GM12878 (cell line): ENCODE data around the gene ITGB2. TPM values are rescaled to one million over a fixed set of nuclear protein-coding genes. Genes with fewer than 3 reads are reported as not detected.

ENCODE experiments used
- ATAC-seq: fragments of 200-7000 bp; cut with Tn5 transposase; 3 replicates; pipeline ENCODE4 v1.9.1; 2020; ENCODE audit warnings: mild to moderate bottlenecking, moderate library complexity
- BruUV-seq: library from RNA; stranded (reverse); fragments of 400-500 nt; replicated peaks from 2 replicates; lab custom pipeline; 2021; lab: Mats Ljungman, UMichigan
- CTCF ChIA-PET: fragments of 300-600 bp; sonication (Branson Sonifier 250); formaldehyde crosslinking; extraction: SDS; loops from one replicate; lab custom pipeline; 2021; ENCODE audit warnings: inconsistent platforms; lab: Yijun Ruan, JAX
- POLR2A ChIA-PET: fragments of 350-600 bp; formaldehyde crosslinking; extraction: SDS; loops from one replicate; lab custom pipeline; 2021; ENCODE audit warnings: inconsistent platforms; lab: Charles Lee
- RAD21 ChIA-PET: fragments of 300-600 bp; sonication (Branson Sonifier 250); formaldehyde crosslinking; loops from one replicate; lab custom pipeline; 2023; ENCODE audit warnings: antibody characterized with exemption; ENCODE audit not compliant: unreplicated experiment; lab: Charles Lee
- SMC1A ChIA-PET: fragments of 300-600 bp; sonication (Branson Sonifier 250); formaldehyde crosslinking; loops from one replicate; lab custom pipeline; 2023; ENCODE audit not compliant: unreplicated experiment, uncharacterized antibody; lab: Charles Lee
- DNase-seq: peaks from one replicate; pipeline ENCODE4 v3.0.0-alpha.2; 2011; ENCODE audit warnings: low read depth, low spot score
- FAIRE-seq: peaks from 3 replicates; lab custom pipeline; 2011; peaks lifted over from hg19 to GRCh38; lab: Jason Lieb, UNC
- H2AFZ ChIP-seq: 2 replicates; pipeline ENCODE4 v1.6.0; 2011; ENCODE audit warnings: low read depth, low read length, control low read depth; ENCODE audit not compliant: control insufficient read depth
- H3K27ac ChIP-seq: 2 replicates; pipeline ENCODE4 v1.5.1; 2011; ENCODE audit warnings: control low read depth; ENCODE audit not compliant: control insufficient read depth, insufficient read depth
- H3K27me3 ChIP-seq, 2 experiments: replicated peaks in 1 of 2; 2 replicates each; pipeline versions ENCODE4 v1.6.0 to v1.6.1; 2011; ENCODE audit warnings: low read length in 1 of 2; ENCODE audit not compliant: control insufficient read depth in 2 of 2, insufficient read depth in 2 of 2
- H3K36me3 ChIP-seq, 2 experiments: 2 replicates each; pipeline ENCODE4 v1.5.1; 2011; ENCODE audit warnings: low read length in 1 of 2; ENCODE audit not compliant: control insufficient read depth in 2 of 2, insufficient read depth in 2 of 2
- H3K4me1 ChIP-seq: 2 replicates; pipeline ENCODE4 v1.6.1; 2011; ENCODE audit warnings: mild to moderate bottlenecking, low read length, moderate library complexity, mixed read lengths; ENCODE audit not compliant: control insufficient read depth, insufficient read depth
- H3K4me2 ChIP-seq: 2 replicates; pipeline ENCODE4 v1.6.0; 2011; ENCODE audit warnings: control low read depth; ENCODE audit not compliant: control insufficient read depth, insufficient read depth
- H3K4me3 ChIP-seq: fragments of 200-600 bp; sonication (generic); 2 replicates; pipeline ENCODE4 v1.5.1; 2016
- H3K79me2 ChIP-seq: 2 replicates; pipeline ENCODE4 v1.6.0; 2011; ENCODE audit warnings: low read length; ENCODE audit not compliant: control insufficient read depth, insufficient read depth
- H3K9ac ChIP-seq: 2 replicates; pipeline ENCODE4 v1.8.0; 2011; ENCODE audit warnings: low read length, control low read depth, mixed read lengths; ENCODE audit not compliant: control insufficient read depth, insufficient read depth
- H3K9me3 ChIP-seq: replicated peaks from 3 replicates; pipeline ENCODE4 v1.5.1; 2011; ENCODE audit warnings: mild to moderate bottlenecking, low read length; ENCODE audit not compliant: control insufficient read depth, insufficient read depth
- H4K20me1 ChIP-seq: 2 replicates; pipeline ENCODE4 v1.6.0; 2011; ENCODE audit not compliant: control insufficient read depth, insufficient read depth
- ATF7 ChIP-seq: fragments of 450-650 bp; IDR thresholded peaks from 2 replicates; pipeline ENCODE4 v1.6.1; 2016; ENCODE audit warnings: low read depth, mild to moderate bottlenecking
- NFYA ChIP-seq: IDR thresholded peaks from 2 replicates; pipeline ENCODE4 v1.6.1; 2011; ENCODE audit warnings: low read depth, mild to moderate bottlenecking, low read length, improper control_type of control experiment, borderline replicate concordance
- NRF1 ChIP-seq: conservative IDR thresholded peaks from 2 replicates; pipeline ENCODE4 v1.6.1; 2011; ENCODE audit warnings: mild to moderate bottlenecking, low read depth, low read length, improper control_type of control experiment
- RUNX3 ChIP-seq: IDR thresholded peaks from 2 replicates; pipeline ENCODE4 v1.6.1; 2012; ENCODE audit warnings: low read length, inconsistent platforms
- TARDBP ChIP-seq: IDR thresholded peaks from 2 replicates; pipeline ENCODE4 v1.6.1; 2016; ENCODE audit warnings: borderline replicate concordance
- USF1 ChIP-seq: IDR thresholded peaks from 2 replicates; pipeline ENCODE4 v1.6.1; 2011; ENCODE audit warnings: borderline replicate concordance, low read depth, mild to moderate bottlenecking, moderate library complexity, mixed read lengths, low read length; ENCODE audit not compliant: insufficient read depth; ENCODE audit errors: extremely low read length
- WGBS: methylation state at CpG from one replicate; pipeline ENCODE4 v1.1.6; 2016; ENCODE audit warnings: low lambda C conversion rate; ENCODE audit not compliant: insufficient replicate concordance, insufficient coverage; ENCODE audit errors: missing lambda C conversion rate; 5-methylcytosine and 5-hydroxymethylcytosine counted together
- in situ Hi-C: fragments of 300-500 bp; cut with MboI; formaldehyde crosslinking; loops from 9 replicates; pipeline ENCODE4 v1.14.3; 2018; ENCODE audit warnings: mixed read lengths
- intact Hi-C: fragments of 100-400 bp; cut with micrococcal nuclease; formaldehyde crosslinking; loops from one replicate; pipeline ENCODE4 v1.14.2; 2022; ENCODE audit not compliant: unreplicated experiment
- polyA plus RNA-seq, 11 experiments: library from polyadenylated mRNA; depleted of rRNA in 4 of 11; unstranded in 6 of 11; stranded (reverse) in 5 of 11; fragments of >200 nt; fragmentation: Nextera tagmentation in 4 of 11; fragmentation: Illumina TruSeq in 1 of 11; extraction: Ambion mirVana in 4 of 11; extraction: Trizol in 1 of 11; gene quantifications; 1 replicate in 1 of 11; 2 replicates in 10 of 11; pipeline versions ENCODE4 v1.2.1 to v1.2.3, GENCODE V29; 2011 to 2016; ENCODE audit warnings: inconsistent platforms in 2 of 11, missing spikeins in 2 of 11, low read depth in 1 of 11
- total RNA-seq, 4 experiments: library from RNA; depleted of rRNA in 3 of 4; stranded (reverse); fragments of >200 nt in 3 of 4; fragmentation: Illumina TruSeq in 1 of 4; extraction: Trizol in 1 of 4; gene quantifications; 2 replicates each; pipeline versions ENCODE4 v1.2.1 to v1.2.3, GENCODE V29; 2013 to 2021

ITGB2 gene
- total and polyA plus RNA-seq, 10 of the 15 experiments (the other 5 are each of a cell fraction or from before 2014, with no cell fraction given) = 8.0 to 172 (median 58.9) TPM

- 95% methylated on average over 18 of the region's 18 CpGs for whole genome bisulfite sequencing
- Histone ChIP-seq H3K27me3 (no peaks in the 10 kb centered on the region), H3K36me3 (peaks cover 6 to 32% of the 10 kb centered on the region in 2 experiments; a peak in 3 of 4 replicates), H3K9me3 (no peaks in the 10 kb centered on the region), H2AFZ (no peak overlapping the region), H3K4me3 (no peak overlapping the region), H3K4me2 (no peak overlapping the region), H4K20me1 (peaks cover 6% of the 10 kb centered on the region; the same call in 1 of the 2 replicates), H3K27ac (no peak overlapping the region), H3K79me2 (peaks cover 5% of the 10 kb centered on the region), H3K4me1 (no peaks in the 10 kb centered on the region), H3K9ac (no peak overlapping the region)
- BruUV-seq = no TSS peak
- no peak for DNase-seq
- POLR2A ChIA-PET = interaction anchor here (0.6 to 1.0 kb wide), 3 partner anchors 136 to 440 kb away, joined by 3 to 4 read pairs (median 3); no protein-coding TSS in a partner anchor
- intact Hi-C loops (no loop called here), in situ Hi-C loops (no loop called here)
- SMC1A ChIA-PET = interaction anchor here (0.6 to 12.3 kb wide), 13 partner anchors 9 to 191 kb away, joined by 3 to 153 read pairs (median 3); partner anchors contain the start of gene UBE2G2
- no peak for FAIRE-seq
- RAD21 ChIA-PET = interaction anchor here (0.6 to 11.2 kb wide), 12 partner anchors 10 to 337 kb away, joined by 3 to 141 read pairs (median 4); partner anchors contain the start of genes POFUT2 and SLX9
- CTCF ChIA-PET = interaction anchor here (0.6 to 11.8 kb wide), 27 partner anchors 8 to 349 kb away, joined by 3 to 235 read pairs (median 4); partner anchors contain the start of gene SLX9
- no peak for ATAC-seq
- TF ChIP-seq ATF7 (no peak), RUNX3 (no peak), NRF1 (no peak), NFYA (no peak), TARDBP (no peak), USF1 (no peak)
These were observed 29.7 kb upstream of the ITGB2 start for GRCh38 chr21:44950351-44950750.
